ENCODE measurements around the gene IMP4. TPM values are rescaled to one million over a fixed set of nuclear protein-coding genes. Genes with fewer than 3 reads are reported as not detected.

The IMP4 gene
- total and polyA plus RNA-seq, 10 of the 15 experiments (the other 5 are each of a cell fraction or from before 2014, with no cell fraction given): 41.4 to 242 (median 166) TPM

DNA sequence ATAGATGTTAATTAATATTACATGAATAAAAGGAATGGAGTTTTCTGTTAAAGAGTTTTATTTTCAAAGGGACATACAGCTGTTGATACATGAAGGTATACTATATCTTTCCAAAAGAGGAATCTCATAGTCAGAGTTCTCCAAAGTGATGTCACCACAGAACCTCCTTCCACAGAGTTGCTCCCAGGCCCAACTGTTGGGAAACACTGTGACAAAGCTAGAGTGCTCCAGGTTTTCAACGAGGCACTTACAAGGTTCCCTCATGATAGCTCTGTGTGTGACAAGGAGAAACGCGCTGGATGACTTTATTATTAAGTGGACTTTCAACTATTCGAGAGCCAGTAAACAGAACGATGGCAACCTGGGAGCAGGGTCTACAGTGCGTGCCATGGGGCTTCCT is 46.7 kb downstream of the IMP4 start (continued):
- TF ChIP-seq, protein P1, sequence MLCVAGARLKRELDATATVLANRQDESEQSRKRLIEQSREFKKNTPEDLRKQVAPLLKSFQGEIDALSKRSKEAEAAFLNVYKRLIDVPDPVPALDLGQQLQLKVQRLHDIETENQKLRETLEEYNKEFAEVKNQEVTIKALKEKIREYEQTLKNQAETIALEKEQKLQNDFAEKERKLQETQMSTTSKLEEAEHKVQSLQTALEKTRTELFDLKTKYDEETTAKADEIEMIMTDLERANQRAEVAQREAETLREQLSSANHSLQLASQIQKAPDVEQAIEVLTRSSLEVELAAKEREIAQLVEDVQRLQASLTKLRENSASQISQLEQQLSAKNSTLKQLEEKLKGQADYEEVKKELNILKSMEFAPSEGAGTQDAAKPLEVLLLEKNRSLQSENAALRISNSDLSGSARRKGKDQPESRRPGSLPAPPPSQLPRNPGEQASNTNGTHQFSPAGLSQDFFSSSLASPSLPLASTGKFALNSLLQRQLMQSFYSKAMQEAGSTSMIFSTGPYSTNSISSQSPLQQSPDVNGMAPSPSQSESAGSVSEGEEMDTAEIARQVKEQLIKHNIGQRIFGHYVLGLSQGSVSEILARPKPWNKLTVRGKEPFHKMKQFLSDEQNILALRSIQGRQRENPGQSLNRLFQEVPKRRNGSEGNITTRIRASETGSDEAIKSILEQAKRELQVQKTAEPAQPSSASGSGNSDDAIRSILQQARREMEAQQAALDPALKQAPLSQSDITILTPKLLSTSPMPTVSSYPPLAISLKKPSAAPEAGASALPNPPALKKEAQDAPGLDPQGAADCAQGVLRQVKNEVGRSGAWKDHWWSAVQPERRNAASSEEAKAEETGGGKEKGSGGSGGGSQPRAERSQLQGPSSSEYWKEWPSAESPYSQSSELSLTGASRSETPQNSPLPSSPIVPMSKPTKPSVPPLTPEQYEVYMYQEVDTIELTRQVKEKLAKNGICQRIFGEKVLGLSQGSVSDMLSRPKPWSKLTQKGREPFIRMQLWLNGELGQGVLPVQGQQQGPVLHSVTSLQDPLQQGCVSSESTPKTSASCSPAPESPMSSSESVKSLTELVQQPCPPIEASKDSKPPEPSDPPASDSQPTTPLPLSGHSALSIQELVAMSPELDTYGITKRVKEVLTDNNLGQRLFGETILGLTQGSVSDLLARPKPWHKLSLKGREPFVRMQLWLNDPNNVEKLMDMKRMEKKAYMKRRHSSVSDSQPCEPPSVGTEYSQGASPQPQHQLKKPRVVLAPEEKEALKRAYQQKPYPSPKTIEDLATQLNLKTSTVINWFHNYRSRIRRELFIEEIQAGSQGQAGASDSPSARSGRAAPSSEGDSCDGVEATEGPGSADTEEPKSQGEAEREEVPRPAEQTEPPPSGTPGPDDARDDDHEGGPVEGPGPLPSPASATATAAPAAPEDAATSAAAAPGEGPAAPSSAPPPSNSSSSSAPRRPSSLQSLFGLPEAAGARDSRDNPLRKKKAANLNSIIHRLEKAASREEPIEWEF (IDR thresholded peaks at IDR 0.05; ENCODE audit: insufficient replicate concordance, low read depth, low read length): no peak
- TF ChIP-seq TCF3 (IDR thresholded peaks at IDR 0.05; ENCODE audit: borderline replicate concordance, insufficient read depth, low read depth, low read length): no peak
- TF ChIP-seq, protein P2, sequence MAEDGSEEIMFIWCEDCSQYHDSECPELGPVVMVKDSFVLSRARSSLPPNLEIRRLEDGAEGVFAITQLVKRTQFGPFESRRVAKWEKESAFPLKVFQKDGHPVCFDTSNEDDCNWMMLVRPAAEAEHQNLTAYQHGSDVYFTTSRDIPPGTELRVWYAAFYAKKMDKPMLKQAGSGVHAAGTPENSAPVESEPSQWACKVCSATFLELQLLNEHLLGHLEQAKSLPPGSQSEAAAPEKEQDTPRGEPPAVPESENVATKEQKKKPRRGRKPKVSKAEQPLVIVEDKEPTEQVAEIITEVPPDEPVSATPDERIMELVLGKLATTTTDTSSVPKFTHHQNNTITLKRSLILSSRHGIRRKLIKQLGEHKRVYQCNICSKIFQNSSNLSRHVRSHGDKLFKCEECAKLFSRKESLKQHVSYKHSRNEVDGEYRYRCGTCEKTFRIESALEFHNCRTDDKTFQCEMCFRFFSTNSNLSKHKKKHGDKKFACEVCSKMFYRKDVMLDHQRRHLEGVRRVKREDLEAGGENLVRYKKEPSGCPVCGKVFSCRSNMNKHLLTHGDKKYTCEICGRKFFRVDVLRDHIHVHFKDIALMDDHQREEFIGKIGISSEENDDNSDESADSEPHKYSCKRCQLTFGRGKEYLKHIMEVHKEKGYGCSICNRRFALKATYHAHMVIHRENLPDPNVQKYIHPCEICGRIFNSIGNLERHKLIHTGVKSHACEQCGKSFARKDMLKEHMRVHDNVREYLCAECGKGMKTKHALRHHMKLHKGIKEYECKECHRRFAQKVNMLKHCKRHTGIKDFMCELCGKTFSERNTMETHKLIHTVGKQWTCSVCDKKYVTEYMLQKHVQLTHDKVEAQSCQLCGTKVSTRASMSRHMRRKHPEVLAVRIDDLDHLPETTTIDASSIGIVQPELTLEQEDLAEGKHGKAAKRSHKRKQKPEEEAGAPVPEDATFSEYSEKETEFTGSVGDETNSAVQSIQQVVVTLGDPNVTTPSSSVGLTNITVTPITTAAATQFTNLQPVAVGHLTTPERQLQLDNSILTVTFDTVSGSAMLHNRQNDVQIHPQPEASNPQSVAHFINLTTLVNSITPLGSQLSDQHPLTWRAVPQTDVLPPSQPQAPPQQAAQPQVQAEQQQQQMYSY (CRISPR knock-in tag; IDR thresholded peaks at IDR 0.05): no peak

Data from GM12878 (cell line).